GM04503 (cell line): ENCODE data around the gene PARD6G.

Source experiments
- DNase-seq: peaks from one replicate; pipeline ENCODE4 v3.0.0-alpha.2; 2012; ENCODE audit warnings: low read depth

The PARD6G gene

DNA sequence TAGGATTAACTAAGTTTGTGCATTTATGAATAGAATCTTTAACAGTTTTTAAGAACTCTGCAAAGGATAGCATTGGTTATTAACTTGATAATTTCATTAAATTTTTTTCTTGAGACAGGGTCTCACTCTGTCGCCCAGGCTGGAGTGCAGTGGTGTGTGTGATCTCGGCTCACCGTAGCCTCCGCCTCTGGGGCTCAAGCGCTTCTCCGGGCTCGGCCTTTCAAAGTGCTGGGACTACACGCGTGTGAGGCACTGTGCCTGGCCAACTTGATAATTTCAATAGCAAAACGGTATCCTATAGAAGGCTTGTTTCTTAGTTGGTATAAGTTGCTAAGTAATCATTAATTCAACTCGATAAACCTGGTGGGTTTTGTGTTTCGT, 100.3 kb downstream of the PARD6G start:
- no peak for DNase-seq

DNA sequence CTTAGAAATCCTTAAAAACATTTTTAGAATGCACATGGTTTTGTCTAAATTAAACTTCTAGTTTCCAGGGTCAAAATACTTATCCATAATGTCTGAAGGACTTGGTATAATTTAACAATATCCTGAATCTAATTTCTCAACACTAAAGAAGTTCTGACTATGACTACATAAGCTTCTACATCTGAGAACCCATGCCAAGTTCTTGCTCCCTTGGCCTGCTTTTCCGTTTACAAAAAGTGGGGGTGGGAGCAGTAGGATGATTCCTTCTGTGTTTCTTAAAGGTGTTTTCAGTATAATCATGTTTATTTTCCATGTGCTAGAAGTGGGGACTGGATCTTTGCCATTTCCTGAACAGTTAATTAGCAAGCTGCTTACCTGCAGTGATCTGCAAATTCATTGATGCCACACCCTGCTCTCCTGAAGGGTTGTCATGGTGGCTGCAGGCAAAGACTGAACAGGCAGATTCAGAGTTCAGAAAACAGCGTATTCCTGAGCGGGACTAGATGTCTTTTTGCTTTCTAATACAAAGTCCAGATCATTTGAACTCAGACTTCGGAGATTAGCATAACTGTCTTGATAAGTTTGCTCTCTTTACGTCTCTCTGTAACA, 102.0 kb downstream of the PARD6G start:
- no peak for DNase-seq

DNA sequence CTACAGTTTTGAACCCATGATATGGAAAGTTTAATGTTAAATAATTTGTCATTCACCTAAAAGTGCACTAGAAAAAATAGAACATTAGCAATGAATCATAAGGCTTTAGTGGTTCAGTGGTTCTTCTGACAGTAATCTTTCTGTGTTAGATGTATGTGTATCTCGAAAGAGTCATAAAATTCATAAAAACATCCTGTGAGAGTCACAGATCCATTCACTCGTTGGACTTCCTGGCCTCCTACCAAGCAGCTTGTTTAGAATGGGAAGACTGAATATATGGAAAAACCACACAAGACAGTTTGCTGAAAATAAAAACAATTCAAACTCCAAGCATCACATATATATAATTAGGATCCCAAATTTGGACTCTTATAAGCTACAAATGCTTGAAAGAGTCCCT, 103.4 kb downstream of the PARD6G start:
- DNase-seq: no peak

DNA sequence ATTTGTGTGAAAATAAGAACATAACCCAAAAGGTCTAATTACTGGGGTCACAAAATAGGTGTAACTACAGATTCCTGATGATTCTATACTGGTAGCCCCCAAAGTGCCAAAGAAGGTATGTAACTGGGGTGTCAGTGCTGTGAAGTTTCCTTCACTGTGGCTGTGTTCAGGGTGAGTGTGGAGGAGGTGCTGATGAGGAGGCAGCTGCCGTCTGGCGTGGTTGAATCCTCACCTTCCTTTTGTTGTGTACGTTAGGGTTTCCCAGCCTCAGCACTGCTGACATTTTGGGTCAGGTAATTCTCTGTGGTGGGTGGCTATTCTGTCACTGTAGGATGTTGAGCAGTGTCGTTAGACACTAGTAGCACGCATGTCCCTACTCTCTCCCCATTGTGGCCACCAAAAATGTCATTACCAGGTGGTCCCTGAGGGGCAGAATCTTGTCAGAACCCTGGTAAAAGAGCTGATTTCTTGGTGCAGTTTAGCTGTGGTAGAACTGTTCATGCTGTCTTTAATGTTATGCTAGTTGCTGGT, 106.8 kb downstream of the PARD6G start:
- DNase-seq: no peak

DNA sequence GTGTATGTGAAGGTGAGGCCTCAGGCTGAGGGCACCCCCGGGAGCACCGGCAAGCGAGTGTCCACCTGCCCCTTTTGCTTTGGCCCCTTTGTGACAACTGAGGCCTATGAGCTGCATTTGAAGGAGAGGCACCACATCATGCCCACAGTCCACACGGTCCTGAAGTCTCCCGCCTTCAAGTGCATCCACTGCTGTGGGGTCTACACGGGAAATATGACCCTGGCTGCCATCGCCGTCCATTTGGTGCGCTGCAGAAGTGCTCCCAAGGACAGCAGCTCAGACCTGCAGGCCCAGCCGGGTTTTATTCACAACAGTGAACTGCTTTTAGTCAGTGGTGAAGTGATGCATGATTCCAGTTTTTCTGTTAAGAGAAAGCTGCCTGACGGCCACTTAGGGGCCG, 109.3 kb downstream of the PARD6G start:
- DNase-seq: no peak

DNA sequence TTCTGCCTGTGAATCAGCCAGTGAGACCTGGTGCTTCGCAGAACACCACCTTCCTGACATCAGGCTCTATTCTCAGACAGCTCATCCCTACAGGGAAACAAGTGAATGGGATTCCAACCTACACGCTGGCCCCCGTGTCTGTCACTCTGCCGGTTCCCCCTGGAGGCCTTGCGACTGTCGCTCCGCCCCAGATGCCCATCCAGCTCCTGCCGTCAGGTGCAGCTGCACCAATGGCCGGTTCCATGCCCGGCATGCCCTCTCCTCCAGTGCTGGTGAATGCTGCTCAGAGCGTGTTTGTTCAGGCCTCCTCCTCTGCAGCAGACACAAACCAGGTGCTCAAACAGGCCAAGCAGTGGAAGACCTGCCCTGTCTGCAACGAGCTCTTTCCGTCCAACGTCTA, 110.2 kb downstream of the PARD6G start:
- DNase-seq: no peak

DNA sequence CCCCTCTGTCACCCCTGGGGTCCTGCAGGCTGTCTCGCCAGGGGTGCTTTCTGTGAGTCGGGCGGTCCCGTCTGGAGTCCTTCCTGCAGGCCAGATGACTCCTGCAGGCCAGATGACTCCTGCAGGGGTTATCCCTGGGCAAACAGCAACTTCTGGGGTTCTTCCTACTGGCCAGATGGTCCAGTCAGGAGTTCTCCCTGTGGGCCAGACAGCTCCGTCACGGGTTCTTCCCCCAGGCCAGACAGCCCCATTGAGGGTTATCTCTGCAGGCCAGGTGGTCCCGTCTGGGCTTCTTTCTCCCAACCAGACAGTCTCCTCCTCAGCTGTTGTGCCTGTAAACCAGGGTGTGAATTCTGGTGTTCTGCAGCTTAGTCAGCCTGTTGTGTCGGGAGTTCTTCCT, 110.6 kb downstream of the PARD6G start:
- no peak for DNase-seq

DNA sequence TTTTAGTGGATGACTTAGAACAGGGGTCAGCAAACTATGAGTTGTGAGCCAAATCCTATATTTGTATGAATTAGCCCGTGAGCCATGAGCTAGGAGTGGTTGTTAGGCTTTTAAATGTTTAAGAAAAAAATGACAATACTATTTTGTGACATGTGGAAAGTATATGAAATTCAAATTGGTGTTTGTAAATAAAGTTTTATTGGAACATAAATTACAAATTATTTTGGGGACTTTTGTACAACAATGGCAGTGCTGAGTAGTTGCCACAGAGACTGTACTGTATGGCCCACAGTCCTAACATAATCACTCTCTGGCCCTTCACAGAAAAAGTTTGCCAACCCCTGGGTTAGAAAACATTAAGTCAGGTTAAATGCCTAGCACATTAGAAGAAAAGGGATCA, 112.2 kb downstream of the PARD6G start:
- DNase-seq: no peak

DNA sequence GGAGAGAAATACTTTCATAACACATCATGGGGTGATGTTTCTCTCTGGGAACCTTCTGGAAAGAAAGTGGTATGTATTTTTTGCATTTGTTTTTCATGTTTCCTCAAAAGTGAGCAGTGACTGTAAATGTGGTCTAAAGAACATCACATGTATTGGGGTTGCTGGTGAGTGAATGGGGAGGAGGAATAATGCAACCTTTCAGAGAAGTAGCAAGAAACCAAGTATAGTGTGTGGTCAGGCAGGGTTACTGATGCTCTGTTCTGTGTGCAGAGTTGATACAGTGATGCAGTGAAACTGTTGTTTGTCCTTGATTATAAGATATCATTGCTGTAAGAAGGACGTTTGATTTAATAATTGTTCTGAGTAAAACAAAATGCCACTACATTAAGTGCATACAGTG, 114.2 kb downstream of the PARD6G start:
- DNase-seq: no peak

DNA sequence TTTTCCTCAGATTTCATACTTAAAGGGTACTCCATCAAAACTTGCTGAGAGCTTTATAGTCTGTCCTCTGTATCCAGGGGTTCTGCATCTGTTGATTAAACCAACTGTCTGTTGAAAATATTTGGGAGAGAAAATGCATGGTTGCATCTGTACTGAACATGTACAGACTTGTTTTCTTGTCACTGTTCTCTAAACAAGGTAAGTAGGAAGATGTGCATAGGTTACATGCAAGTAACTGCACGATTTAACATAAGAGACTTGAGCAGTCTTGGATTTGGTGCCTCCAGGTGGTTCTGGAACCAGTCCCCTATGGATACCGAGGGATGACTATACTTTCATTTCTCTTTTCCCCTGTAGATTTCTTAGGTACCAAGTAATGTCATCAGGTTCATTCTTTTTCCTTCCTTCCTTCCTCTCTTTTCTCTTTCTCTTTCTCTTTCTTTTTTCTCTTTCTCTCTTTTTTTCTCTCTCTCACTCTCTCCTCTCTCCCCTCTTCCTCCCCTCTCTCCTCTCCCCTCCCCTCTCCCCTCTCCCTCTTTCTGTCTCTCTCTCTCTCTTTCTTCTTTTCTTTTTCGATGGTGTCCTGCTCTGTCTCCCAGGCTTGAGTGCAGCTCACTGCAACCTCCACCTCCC, 115.0 kb downstream of the PARD6G start:
- no peak for DNase-seq

DNA sequence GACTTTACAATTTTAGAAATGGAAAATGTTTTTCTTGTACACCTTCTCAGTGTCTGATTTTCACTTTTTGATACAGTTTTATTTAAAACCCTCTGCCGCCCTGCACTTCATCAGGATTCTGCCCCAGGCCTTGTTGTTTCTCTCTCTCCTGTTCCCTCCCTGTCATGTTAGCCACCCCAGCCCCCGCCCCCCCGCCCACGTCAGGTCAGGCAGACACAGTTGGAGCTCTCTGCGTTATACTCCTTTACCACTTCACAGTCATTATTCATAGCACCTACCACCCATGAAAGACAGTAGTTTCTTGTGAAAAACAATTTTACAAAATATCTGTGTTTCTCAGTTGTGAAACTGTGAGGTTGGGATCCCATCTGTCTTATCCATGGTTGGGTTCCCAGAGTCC, 116.8 kb downstream of the PARD6G start:
- no peak for DNase-seq

DNA sequence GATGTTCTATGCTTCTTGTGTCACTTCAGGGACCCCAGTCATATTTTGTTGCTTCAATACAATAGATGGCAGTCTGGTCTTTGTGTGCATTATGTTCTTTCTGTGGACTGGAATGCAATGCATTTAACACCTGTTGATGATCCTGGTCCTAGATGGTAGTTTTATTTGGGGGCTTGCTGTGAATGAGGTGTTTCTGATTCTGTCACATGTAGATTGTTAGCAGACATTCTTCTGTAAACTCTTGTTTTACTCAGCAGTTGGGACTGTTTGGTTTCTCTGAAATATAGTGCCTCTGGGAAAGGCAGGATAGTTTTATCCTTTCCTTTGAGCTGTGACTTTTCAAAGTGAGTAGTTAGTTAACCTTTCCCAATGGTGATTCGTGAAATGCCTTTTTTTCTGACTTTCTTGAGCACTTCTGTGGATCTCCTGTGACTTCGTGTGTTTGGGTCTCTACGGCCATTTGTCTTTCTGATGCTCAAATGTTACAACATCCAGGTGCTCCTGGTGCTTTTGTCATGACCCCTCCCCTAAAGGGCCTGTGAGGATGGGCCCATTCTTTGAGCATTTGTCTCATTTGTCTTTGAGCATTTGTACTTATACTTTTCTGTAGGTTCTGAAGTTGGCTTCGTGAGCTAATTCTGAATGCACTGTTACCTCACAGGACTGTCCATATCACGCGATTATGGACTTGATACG, 117.5 kb downstream of the PARD6G start:
- DNase-seq: no peak

DNA sequence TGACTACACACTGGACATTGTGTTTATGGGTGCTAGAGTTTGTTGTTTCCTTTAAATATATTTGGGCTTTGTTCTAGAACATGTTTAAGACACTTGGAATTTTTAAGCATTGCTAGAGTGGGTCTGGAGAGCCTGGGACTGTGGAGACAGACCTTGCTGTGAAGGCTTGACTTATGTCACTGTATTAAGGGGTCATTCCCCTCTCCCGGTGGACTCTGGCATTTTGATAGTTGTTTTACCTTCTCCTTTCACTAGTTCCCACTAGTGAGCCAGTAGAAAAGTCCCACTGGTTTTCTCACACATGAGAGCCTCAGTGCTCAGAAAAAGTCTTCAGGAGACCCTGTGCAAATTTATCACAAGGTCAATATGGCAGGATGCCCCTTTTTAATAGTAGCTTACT, 119.7 kb downstream of the PARD6G start:
- DNase-seq: no peak

DNA sequence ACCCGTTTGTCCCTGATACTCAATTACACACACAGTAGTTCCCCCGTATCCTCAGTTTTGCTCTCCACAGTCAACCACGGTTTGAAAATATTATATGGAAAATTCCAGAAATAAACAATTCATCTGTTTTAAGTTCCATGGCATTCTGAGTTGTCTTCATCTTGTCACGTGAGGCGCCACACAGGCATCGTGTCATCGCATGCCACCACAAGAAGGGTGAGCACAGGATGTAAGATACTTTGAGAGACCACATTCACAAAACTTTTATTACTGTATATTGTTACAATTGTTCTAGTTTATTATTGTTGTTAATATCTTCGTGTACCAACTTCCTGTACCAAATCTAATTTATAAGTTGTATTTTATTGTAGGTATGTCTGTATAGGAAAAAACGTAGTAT, 120.5 kb downstream of the PARD6G start:
- no peak for DNase-seq

DNA sequence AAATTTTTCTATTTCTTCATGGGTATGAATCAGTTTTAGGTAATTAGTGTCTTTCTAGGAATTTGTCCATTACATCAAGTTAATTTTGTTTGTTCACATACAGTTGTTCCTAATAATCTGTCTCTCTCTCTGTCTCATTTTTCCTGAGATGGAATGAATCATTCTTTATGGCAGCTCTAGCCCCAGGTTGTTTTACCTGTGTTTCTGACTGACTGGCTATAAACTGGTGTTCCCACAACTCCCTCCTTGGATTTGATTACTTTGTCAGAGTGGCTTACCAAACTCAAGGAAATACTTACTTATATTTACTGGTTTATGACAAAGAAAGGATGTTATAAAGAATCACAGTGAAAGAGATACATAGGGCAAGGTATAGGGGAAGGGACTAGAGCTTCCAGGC, 123.2 kb downstream of the PARD6G start:
- no peak for DNase-seq

DNA sequence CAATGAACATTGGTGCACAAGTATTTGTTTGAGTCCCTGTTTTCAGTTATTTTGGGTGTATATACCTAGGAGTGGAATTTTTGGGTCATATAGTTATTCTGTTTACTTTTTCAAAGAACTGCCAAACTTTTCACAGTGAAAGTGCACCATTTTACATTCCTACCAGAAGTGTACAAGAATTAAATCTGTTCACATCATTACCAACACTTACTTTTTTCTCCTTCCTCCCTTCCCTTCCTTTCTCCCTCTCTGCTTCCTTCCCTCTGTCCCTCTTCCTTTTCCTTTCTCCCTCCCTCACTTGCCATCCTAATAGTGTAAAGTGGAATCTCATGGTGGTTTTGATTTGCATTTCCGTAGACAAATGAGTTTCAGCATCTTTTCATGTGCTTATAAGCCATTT, 126.4 kb downstream of the PARD6G start:
- DNase-seq: no peak

DNA sequence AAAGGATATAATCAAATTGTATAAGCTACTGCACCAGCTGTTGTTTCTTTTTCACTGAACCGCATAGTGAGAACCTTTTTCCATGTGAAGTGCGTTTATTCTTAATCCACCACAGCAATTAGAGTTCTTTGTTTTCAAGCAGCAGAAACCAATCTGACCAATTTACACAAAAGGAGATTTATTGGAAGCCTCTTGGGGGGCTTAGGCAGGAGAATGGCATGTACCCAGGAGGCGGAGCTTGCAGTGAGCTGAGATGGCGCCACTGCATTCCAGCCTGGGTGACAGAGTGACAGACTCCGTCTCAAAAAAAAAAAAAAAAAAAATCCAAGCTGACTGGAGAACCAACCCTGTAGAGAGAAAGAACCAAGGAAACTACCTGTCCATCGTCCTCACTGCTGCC, 128.2 kb downstream of the PARD6G start:
- no peak for DNase-seq

DNA sequence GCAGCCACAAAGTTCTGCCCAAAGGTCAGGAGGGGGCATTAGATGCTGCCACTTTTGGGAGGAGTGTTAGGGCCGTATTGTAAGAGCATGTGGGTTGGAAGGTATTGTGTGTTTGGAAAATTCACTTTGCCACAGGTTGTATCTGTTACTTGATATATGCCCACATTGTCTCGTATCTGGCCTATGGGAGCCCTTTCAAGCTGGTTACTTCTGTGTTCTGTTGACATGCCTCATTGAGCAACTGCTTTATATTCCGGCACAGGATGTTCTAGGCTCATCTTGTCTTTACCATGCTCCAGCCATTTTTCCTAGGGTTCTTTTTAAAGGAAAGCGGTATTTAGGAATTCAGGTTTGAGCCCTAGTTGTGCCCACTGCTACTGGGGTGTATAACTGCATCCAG, 132.3 kb downstream of the PARD6G start:
- no peak for DNase-seq

DNA sequence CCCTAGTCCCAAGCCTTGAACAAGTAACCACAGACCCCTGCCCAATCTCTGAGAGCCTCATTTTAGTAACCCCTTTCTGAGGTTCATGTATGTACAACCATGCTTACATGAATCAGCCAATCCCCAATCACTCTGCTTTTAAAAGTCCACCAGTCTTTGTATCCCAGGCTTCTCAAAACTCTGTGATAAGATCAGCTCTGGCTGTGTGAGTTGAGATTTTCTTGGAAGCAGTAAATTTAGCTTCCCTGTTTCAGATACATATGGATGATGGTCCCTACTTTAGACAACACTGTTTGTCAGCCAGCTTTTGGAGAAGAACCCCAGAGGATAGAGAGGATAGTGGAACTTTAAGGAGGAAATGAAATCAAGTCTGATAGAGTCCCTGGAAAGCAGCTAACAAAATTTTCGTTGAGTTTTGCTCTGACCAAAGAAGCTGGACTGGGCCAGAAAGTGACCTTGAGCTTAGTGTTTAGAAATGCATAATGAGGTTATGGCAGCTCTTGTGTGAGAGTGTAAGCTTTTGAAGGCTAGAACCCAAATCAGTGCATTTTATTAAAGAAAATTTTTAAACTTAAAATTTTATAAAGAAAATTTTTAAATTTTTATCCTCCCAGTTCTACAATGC, 134.6 kb downstream of the PARD6G start:
- no peak for DNase-seq

DNA sequence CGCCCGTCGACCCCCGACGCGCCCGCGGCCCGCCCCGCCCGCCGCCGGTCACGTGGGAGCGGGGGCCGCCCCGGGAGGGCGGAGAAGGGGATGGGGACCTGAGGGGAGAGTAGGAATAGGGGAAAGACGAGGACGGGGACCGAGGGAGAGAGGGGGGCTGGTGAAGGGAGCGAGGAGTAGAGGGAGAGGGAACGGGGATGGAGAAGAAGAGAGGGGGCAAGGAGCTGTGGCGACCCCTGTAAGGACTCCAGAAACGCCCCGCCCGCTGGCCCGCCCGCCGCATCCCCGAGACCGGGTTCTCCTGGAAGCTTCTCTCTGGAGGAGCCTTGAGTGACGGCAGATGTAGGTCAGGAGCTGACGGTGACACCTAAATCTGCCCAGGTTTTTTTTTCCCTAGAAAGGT, 137.6 kb downstream of the PARD6G start:
- no peak for DNase-seq

DNA sequence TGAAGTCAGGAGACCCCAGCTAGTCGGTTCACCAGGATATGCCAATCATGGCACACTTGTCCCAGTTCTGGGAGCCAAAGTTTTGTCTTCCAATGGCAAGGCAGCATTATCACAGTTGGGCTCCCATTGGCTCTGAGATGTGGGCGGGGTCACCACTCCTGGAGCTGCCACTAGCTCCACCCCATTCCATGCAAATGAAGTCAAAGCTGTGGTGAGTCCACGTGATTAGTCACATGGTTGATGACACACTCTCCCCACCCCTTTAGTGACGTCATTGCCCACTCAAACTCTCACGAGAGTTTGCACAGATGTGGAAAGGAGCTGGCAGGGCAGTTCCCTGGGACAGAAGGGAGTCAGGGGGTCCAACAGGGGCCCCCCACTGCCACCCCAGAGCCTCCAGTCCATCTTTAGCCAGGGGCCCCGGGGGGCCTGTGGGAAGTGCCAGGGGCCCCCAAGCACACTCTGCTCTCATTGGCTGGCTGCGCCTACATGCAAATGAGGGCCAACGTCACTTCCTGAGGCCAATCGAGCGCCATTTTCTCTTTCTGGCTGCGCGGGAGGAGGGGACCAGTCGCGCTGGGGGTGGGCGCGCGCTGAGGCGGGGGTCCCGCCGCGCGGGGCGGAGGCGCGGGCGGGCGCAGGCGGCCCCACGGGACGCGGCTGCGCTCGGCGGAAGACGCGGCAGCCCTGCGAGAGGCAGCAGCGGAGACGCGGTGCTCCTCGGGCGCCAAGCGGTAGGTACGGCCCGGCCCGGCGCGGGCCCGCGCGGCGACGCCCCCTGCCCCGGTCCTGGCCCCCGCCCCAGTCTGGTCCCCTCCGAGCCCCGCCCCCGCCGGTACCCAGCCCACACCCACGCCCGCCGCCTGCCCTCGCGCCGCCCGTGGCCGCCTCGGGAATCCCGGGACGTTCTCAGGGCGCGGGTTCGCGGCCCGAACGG, 138.3 kb downstream of the PARD6G start, which contains the start of gene ADNP2:
Gene ADNP2 (plus strand): TSS at position 524 of the 937 bp plus-strand sequence. CDS start 8,281 bp downstream, outside the sequence.
- peak; percentile 64 for DNase-seq

DNA sequence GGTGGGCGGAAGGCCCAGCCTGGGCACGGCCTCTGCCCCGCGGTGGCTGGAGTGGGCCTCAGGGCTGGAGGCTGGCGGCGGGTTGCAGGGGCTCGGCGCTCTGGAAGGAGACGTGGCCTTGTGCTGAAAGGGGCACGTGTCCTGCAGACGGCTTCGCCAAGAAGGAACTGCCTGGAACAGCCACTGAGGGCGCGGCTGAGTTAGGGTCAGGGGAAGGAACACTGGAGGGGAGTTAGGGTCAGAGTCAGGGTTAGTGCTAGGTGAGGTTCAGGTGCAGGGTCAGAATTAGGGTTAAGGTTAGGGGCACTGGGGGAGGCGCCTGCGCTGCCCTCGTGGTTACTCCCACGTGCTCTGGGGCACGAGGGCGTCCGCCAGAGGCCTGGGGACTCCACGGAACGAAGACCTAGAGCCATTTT, 139.2 kb downstream of the PARD6G start:
- DNase-seq: no peak
